ENCODE data around the gene C10orf53.

GRCh38 chr10:49688920-49689319 is 9.5 kb downstream of the C10orf53 start:
- TF ChIP-seq CEBPB (IDR thresholded peaks at IDR 0.05; ENCODE audit: low read depth, low read length) (no peak), FOS (IDR thresholded peaks at IDR 0.05; ENCODE audit: low read depth, low read length) (no peak), CTCF (conservative IDR thresholded peaks at IDR 0.05; ENCODE audit: low read depth, low read length) (no peak), POLR2A (IDR thresholded peaks at IDR 0.05; ENCODE audit: low read depth, low read length) (no peak), MXI1 (IDR thresholded peaks at IDR 0.05; ENCODE audit: borderline replicate concordance, low read depth, low read length) (no peak), ELK1 (IDR thresholded peaks at IDR 0.05; ENCODE audit: borderline replicate concordance, low read depth, low read length) (no peak), BHLHE40 (IDR thresholded peaks at IDR 0.05; ENCODE audit: low read depth, low read length) (no peak), RAD21 (IDR thresholded peaks at IDR 0.05; ENCODE audit: low read length) (no peak), CHD1 (IDR thresholded peaks at IDR 0.05; ENCODE audit: low read depth, low read length) (no peak), RCOR1 (IDR thresholded peaks at IDR 0.05; ENCODE audit: insufficient replicate concordance, low read length) (no peak), USF2 (IDR thresholded peaks at IDR 0.05; ENCODE audit: low read depth, low read length) (no peak)

All from IMR-90 (cell line).